ENCODE data around the gene SPOCK1. TPM values are rescaled to one million over a fixed set of nuclear protein-coding genes. Genes with fewer than 3 reads are reported as not detected.

Gene SPOCK1
- total and polyA plus RNA-seq, 2 of the 13 experiments (the other 11 are each of a cell fraction or from before 2014, with no cell fraction given) = 0.18 to 0.29 TPM

DNA sequence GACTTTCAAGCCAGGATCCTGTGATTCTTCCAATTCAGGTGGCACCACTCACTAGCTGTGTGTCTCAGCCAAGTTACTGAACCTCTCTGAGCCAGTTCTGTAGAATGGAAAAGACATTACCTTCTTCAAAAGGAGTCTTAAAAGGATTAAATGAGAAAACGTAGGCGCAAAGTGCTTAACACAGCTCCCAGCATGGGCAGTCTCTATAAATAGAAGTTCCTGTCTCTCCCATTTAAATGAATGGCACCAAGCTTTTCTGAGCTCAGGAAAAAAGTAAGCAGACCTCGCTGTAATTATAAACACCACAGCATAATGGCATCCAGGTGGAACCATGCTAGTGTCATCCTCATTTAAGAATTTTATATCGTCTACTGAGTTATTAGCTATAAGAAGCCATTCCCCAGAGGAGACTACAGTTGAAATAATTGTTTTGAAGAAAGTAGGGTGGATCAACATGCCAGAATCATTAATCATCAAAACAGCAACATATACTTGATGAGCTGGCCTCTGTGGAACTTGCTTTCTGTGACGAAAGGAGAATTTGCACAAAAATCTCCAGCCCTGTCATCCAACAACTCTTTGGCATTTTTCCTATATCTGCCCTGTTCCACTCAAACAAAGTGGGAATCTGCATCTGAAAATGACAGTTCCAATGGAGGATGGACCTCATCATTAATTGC is 188.9 kb downstream of the SPOCK1 start (continued):
- TF ChIP-seq ZNF841 (CRISPR knock-in tag; IDR thresholded peaks at IDR 0.05; ENCODE audit: borderline replicate concordance) = no peak
- TF ChIP-seq ZNF614 (CRISPR knock-in tag; IDR thresholded peaks at IDR 0.05; ENCODE audit: borderline replicate concordance) = no peak
- no peak for TF ChIP-seq YEATS4 (CRISPR knock-in tag; IDR thresholded peaks at IDR 0.05; ENCODE audit: borderline replicate concordance)
- TF ChIP-seq ZNF567 (CRISPR knock-in tag; IDR thresholded peaks at IDR 0.05; ENCODE audit: borderline replicate concordance) = no peak

DNA sequence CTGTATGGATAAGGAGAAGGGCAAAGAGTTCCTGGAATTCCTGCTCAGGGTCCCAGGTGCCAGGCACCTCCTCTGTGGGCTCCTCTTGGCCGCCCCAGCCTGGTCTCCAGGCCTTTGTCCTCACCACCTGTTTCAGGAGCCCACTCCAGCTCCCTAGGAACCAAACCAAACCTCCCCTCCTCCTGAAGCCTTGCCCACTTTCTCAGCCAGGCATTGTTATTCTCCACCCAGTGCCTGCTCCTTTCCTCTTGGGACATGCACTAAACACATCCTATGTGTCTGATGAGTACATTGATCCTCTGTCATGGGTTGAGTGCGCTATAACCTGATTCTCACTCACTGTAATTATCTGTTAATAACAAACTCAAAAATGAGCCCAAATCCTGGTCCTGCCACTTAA is 189.8 kb downstream of the SPOCK1 start:
- POLR2A ChIA-PET = no interaction called here
- Histone ChIP-seq H3K9ac (ENCODE audit: insufficient read depth, low read depth, low read length) (no peak overlapping the region), H4K20me1 (ENCODE audit: insufficient read depth, low read length) (no peaks in the 10 kb centered on the region), H3K36me3 (replicated peaks in 1 of 2; ENCODE audit: control insufficient read depth in 1 of 2, insufficient read depth in 2 of 2, low read length in 2 of 2) (no peaks in the 10 kb centered on the region), H3K4me2 (ENCODE audit: low read depth, low read length) (no peak overlapping the region), H2AFZ (ENCODE audit: low read length) (no peak overlapping the region), H3K79me2 (ENCODE audit: insufficient read depth, low read length) (no peaks in the 10 kb centered on the region), H3K4me1 (ENCODE audit: insufficient read depth, low read length) (no peaks in the 10 kb centered on the region), H3K4me3 (replicated peaks in 1 of 3; ENCODE audit: insufficient read depth in 1 of 3, low read depth in 2 of 3, low read length in 3 of 3) (no peak overlapping the region), H3K27me3 (ENCODE audit: control insufficient read depth in 1 of 2, insufficient read depth in 2 of 2, low read length in 2 of 2) (no peaks in the 10 kb centered on the region), H3K9me3 (ENCODE audit: low read length) (no peaks in the 10 kb centered on the region), H3K27ac (ENCODE audit: extremely low read length, insufficient read depth, low read length) (no peak overlapping the region)
- FAIRE-seq = no peak
- CTCF ChIA-PET (ENCODE audit: low intra/inter-chr PET ratio, low total read pairs) = no interaction called here
- no TSS peak for BruUV-seq (replicated peaks)
- whole genome bisulfite sequencing (ENCODE audit: low lambda C conversion rate) = 36% methylated on average over 2 of the region's 2 CpGs
- ATAC-seq = no peak
- in situ Hi-C loops (cut with HindIII; ENCODE audit: extremely low pct_ligation_motif_present, low pct_unique_long_range_greater_than_20kb) (no loop called here), intact Hi-C loops (cut with micrococcal nuclease; ENCODE audit: unreplicated experiment) (no loop called here)
- DNase-seq (ENCODE audit: low spot score) = no peak
- TF ChIP-seq, protein P1, sequence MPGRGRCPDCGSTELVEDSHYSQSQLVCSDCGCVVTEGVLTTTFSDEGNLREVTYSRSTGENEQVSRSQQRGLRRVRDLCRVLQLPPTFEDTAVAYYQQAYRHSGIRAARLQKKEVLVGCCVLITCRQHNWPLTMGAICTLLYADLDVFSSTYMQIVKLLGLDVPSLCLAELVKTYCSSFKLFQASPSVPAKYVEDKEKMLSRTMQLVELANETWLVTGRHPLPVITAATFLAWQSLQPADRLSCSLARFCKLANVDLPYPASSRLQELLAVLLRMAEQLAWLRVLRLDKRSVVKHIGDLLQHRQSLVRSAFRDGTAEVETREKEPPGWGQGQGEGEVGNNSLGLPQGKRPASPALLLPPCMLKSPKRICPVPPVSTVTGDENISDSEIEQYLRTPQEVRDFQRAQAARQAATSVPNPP (CRISPR knock-in tag; IDR thresholded peaks at IDR 0.05) = no peak
- TF ChIP-seq ZNF367 (CRISPR knock-in tag; IDR thresholded peaks at IDR 0.05; ENCODE audit: borderline replicate concordance) (no peak), CBX5 (CRISPR knock-in tag; IDR thresholded peaks at IDR 0.05; ENCODE audit: borderline replicate concordance) (no peak), ZIK1 (CRISPR knock-in tag; IDR thresholded peaks at IDR 0.05; ENCODE audit: borderline replicate concordance, low read depth) (no peak), ZNF232 (CRISPR knock-in tag; IDR thresholded peaks at IDR 0.05; ENCODE audit: borderline replicate concordance) (no peak), CHCHD3 (CRISPR knock-in tag; IDR thresholded peaks at IDR 0.05) (no peak)
- TF ChIP-seq, protein P2, sequence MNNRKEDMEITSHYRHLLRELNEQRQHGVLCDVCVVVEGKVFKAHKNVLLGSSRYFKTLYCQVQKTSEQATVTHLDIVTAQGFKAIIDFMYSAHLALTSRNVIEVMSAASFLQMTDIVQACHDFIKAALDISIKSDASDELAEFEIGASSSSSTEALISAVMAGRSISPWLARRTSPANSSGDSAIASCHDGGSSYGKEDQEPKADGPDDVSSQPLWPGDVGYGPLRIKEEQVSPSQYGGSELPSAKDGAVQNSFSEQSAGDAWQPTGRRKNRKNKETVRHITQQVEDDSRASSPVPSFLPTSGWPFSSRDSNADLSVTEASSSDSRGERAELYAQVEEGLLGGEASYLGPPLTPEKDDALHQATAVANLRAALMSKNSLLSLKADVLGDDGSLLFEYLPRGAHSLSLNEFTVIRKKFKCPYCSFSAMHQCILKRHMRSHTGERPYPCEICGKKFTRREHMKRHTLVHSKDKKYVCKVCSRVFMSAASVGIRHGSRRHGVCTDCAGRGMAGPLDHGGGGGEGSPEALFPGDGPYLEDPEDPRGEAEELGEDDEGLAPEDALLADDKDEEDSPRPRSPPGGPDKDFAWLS (CRISPR knock-in tag; IDR thresholded peaks at IDR 0.05; ENCODE audit: borderline replicate concordance) = no peak
